Endodermal cell (in vitro differentiated cells): Measurements from ENCODE around the gene MARK4. TPM values are rescaled to one million over a fixed set of nuclear protein-coding genes. Genes with fewer than 3 reads are reported as not detected.
A peak's percentile ranks its signal among the peaks of the same experiment; 100 is the strongest.

Experiments used
- DNase-seq: peaks from one replicate; pipeline ENCODE4 v3.0.0-alpha.2; 2017
- H3K27ac ChIP-seq: 2 replicates; pipeline ENCODE4 v1.5.1; 2013; ENCODE audit warnings: mild to moderate bottlenecking, low read depth, low read length, moderate library complexity
- H3K27me3 ChIP-seq: 2 replicates; pipeline ENCODE4 v1.6.1; 2013; ENCODE audit warnings: mild to moderate bottlenecking, low read length, moderate library complexity; ENCODE audit not compliant: insufficient read depth, control insufficient read depth, poor library complexity, severe bottlenecking
- H3K36me3 ChIP-seq: 2 replicates; pipeline ENCODE4 v1.7.0; 2013; ENCODE audit warnings: mild to moderate bottlenecking, low read length, moderate library complexity; ENCODE audit not compliant: control insufficient read depth, insufficient read depth
- H3K4me1 ChIP-seq: one replicate; pipeline ENCODE4 v1.7.0; 2013; ENCODE audit warnings: low read length; ENCODE audit not compliant: control insufficient read depth, insufficient read depth
- H3K4me3 ChIP-seq: 2 replicates; pipeline ENCODE4 v1.5.1; 2013; ENCODE audit warnings: mild to moderate bottlenecking, low read length, moderate library complexity
- H3K9ac ChIP-seq: 2 replicates; pipeline ENCODE4 v1.6.1; 2013; ENCODE audit warnings: mild to moderate bottlenecking, low read length, moderate library complexity; ENCODE audit not compliant: poor library complexity, severe bottlenecking; ENCODE audit errors: extremely low read depth
- H3K9me3 ChIP-seq: 2 replicates; pipeline ENCODE4 v1.6.1; 2013; ENCODE audit warnings: mild to moderate bottlenecking, low read length, moderate library complexity; ENCODE audit not compliant: control insufficient read depth
- H3K27ac Mint-ChIP-seq: 2 replicates; pipeline ENCODE4 v1.8.0; 2020; ENCODE audit warnings: mixed read lengths
- H3K27me3 Mint-ChIP-seq: 2 replicates; pipeline ENCODE4 v1.8.0; 2021; ENCODE audit warnings: mild to moderate bottlenecking, mixed read lengths; ENCODE audit not compliant: insufficient read depth
- H3K36me3 Mint-ChIP-seq: 2 replicates; pipeline ENCODE4 v1.8.0; 2020; ENCODE audit warnings: low read depth, mixed read lengths
- H3K4me1 Mint-ChIP-seq: 2 replicates; pipeline ENCODE4 v1.8.0; 2020; ENCODE audit warnings: mixed read lengths
- H3K4me3 Mint-ChIP-seq: 2 replicates; pipeline ENCODE4 v1.8.0; 2020; ENCODE audit warnings: mild to moderate bottlenecking, moderate library complexity, mixed read lengths
- H3K9me3 Mint-ChIP-seq: 2 replicates; pipeline ENCODE4 v1.8.0; 2020; ENCODE audit warnings: mild to moderate bottlenecking, mixed read lengths
- CTCF ChIP-seq: fragments of 200-600 bp; sonication (generic); conservative IDR thresholded peaks from 2 replicates; pipeline ENCODE4 v1.5.0; 2021; ENCODE audit warnings: antibody characterized with exemption, mild to moderate bottlenecking
- WGBS, 2 experiments: methylation state at CpG; one replicate each; pipeline versions ENCODE4 v1.1.5 to v1.1.7; 2013; ENCODE audit warnings: missing lambda C conversion rate in 2 of 2, mixed read lengths in 1 of 2; ENCODE audit not compliant: insufficient coverage in 1 of 2, insufficient read length in 1 of 2; 5-methylcytosine and 5-hydroxymethylcytosine counted together
- total RNA-seq, 2 donors: library from RNA; stranded (reverse); fragmentation: NEBNext Ultra II Directional in 1 of 2; extraction: Animal tissue kit (Norgen Biotek cat#: 25700) in 1 of 2; gene quantifications; 2 replicates in 1 of 2; 3 replicates in 1 of 2; pipeline ENCODE4 v1.2.1, GENCODE V29; 2021

MARK4 gene
- total RNA-seq, 2 donors from 2014 or later = 74.6 to 90.6 TPM

GRCh38 chr19:45323671-45324081, 72.6 kb downstream of the MARK4 start:
- peaks cover 14% of the 10 kb centered on the region for H3K4me1 Mint-ChIP-seq
- no peak for TF ChIP-seq CTCF
- no peaks in the 10 kb centered on the region for H3K36me3 ChIP-seq
- peak; percentile 79 for DNase-seq
- no peaks in the 10 kb centered on the region for H3K36me3 Mint-ChIP-seq
- H3K4me3 Mint-ChIP-seq = peak overlapping the region; percentile 37
- H3K27me3 Mint-ChIP-seq = peaks cover 10% of the 10 kb centered on the region
- H3K9me3 ChIP-seq = no peaks in the 10 kb centered on the region
- H3K27me3 ChIP-seq = peaks cover 6% of the 10 kb centered on the region
- no peak overlapping the region for H3K9ac ChIP-seq
- H3K27ac Mint-ChIP-seq = no peak overlapping the region
- no peak overlapping the region for H3K4me3 ChIP-seq
- no peak overlapping the region for H3K27ac ChIP-seq
- 10 to 34% methylated on average over 3 to 30 of the region's 30 CpGs for WGBS, 2 experiments
- H3K9me3 Mint-ChIP-seq = no peaks in the 10 kb centered on the region
- peaks cover 9% of the 10 kb centered on the region for H3K4me1 ChIP-seq

- no peak overlapping the region for H3K27ac ChIP-seq
These were observed 73.4 kb downstream of the MARK4 start for GRCh38 chr19:45324349-45324907.

DNA sequence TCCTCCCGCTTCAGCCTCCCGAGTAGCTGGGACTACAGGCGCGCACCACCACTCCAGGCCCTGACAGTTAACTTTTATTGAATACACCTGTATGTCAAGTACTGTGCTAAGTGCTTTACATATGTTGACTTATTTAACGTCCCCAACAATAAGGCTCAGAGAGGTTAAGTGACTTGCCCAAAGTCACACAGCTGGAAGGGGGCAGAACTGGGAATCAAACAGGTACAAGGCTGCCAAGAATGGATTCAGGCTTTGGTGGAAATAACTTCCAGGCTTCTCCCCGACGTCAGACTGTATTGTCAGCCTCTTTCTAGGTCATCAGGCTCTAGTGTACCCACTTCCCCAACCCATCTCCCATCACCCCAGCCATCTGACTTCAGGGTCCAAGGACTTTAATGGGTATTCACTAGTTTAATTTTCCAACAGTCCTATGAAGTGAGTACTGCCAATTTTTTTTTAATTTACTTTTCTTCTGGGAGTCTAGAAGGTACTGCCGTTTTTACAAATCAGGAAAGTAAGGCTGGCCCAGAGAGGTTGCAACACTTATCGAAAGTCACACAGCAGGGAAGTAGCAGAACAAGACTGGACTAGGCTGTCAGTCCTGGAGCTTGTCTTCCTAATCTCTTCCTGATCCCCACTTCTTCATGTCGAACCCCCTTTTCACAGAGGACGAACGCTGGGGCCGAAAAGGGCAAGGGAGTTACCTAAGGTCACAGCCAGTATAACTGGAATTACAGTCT, 76.5 kb downstream of the MARK4 start:
- TF ChIP-seq CTCF = no peak
- H3K9me3 ChIP-seq = no peaks in the 10 kb centered on the region
- H3K27me3 ChIP-seq = no peaks in the 10 kb centered on the region
- DNase-seq = no peak
- no peak overlapping the region for H3K27ac ChIP-seq
- H3K4me1 Mint-ChIP-seq = peaks cover 8% of the 10 kb centered on the region
- H3K36me3 Mint-ChIP-seq = no peaks in the 10 kb centered on the region
- H3K4me3 Mint-ChIP-seq = no peak overlapping the region
- 76 to 81% methylated on average over 12 to 13 of the region's 13 CpGs for WGBS, 2 experiments
- peaks cover 7% of the 10 kb centered on the region for H3K4me1 ChIP-seq
- no peak overlapping the region for H3K9ac ChIP-seq
- no peaks in the 10 kb centered on the region for H3K9me3 Mint-ChIP-seq
- no peaks in the 10 kb centered on the region for H3K36me3 ChIP-seq
- H3K27ac Mint-ChIP-seq = no peak overlapping the region
- H3K4me3 ChIP-seq = no peak overlapping the region
- H3K27me3 Mint-ChIP-seq = peaks cover 14% of the 10 kb centered on the region

More at GRCh38 chr19:45324349-45324907, 73.4 kb downstream of the MARK4 start:
- H3K27ac Mint-ChIP-seq = no peak overlapping the region
- no peak overlapping the region for H3K9ac ChIP-seq
- H3K4me1 ChIP-seq = peaks cover 9% of the 10 kb centered on the region
- 82 to 83% methylated on average over 9 to 11 of the region's 11 CpGs for WGBS, 2 experiments
- H3K9me3 Mint-ChIP-seq = no peaks in the 10 kb centered on the region
- no peaks in the 10 kb centered on the region for H3K27me3 ChIP-seq
- H3K9me3 ChIP-seq = no peaks in the 10 kb centered on the region
- peaks cover 12% of the 10 kb centered on the region for H3K27me3 Mint-ChIP-seq
- no peaks in the 10 kb centered on the region for H3K36me3 ChIP-seq
- TF ChIP-seq CTCF = no peak
- H3K4me3 Mint-ChIP-seq = peak overlapping the region; percentile 37
- H3K4me1 Mint-ChIP-seq = peaks cover 14% of the 10 kb centered on the region
- DNase-seq = no peak
- no peaks in the 10 kb centered on the region for H3K36me3 Mint-ChIP-seq
- no peak overlapping the region for H3K4me3 ChIP-seq
